Spleen (tissue), 7 donors: ENCODE results near the gene LRRC4C.

Experiments
- CTCF ChIP-seq, 11 experiments: fragments of 200-600 bp in 7 of 11; fragments of 450-650 bp in 4 of 11; sonication (generic) in 4 of 11; IDR thresholded peaks in 8 of 11; conservative IDR thresholded peaks in 3 of 11; 1 replicate in 7 of 11; 2 replicates in 4 of 11; pipeline versions ENCODE4 v1.4.0 to v1.8.0; 2016 to 2021; ENCODE audit warnings: antibody characterized with exemption in 11 of 11, inconsistent platforms in 4 of 11, mild to moderate bottlenecking in 1 of 11
- POLR2A ChIP-seq, 3 donors: fragments of 450-650 bp; IDR thresholded peaks; one replicate each; pipeline ENCODE4 v1.5.1; 2017; ENCODE audit warnings: antibody characterized with exemption in 3 of 3, mild to moderate bottlenecking in 1 of 3
- POLR2AphosphoS5 ChIP-seq, 3 donors: sonication (generic); formaldehyde crosslinking; IDR thresholded peaks; one replicate each; pipeline ENCODE4 v1.5.1; 2017; ENCODE audit warnings: antibody characterized with exemption in 3 of 3
- donor health status: DM: no; HTN: no; CAD: no; lungs with moderate emphysema.
- donor health status: DM: no; HTN: no; CAD: no.
- donor health status: DM: no; HTN: no; CAD: no.

GRCh38 chr11:41449483-41450050 lies 9.9 kb downstream of the LRRC4C start:
- TF ChIP-seq CTCF (IDR thresholded peaks at IDR 0.05 in 8 of 11, conservative IDR thresholded peaks at IDR 0.05 in 3 of 11): no peak
- no peak for TF ChIP-seq POLR2AphosphoS5 (IDR thresholded peaks at IDR 0.05)
- TF ChIP-seq POLR2A (IDR thresholded peaks at IDR 0.05): no peak
